HG02763 (cell line): ENCODE results near the gene LIPA.
"Not testable (repeated sequence)": the region's sequence is repeated elsewhere in the genome, so short reads cannot be mapped to it uniquely, and the experiment has no call there.

Experiments
- ATAC-seq: cut with Tn5 transposase; IDR thresholded peaks from one replicate; pipeline ENCODE4 v1.9.1; 2021; ENCODE audit warnings: mild to moderate bottlenecking, moderate library complexity; ENCODE audit not compliant: unreplicated experiment

LIPA gene

GRCh38 chr10:89271532-89271931, 20.0 kb upstream of the LIPA start:
- no peak for ATAC-seq

DNA sequence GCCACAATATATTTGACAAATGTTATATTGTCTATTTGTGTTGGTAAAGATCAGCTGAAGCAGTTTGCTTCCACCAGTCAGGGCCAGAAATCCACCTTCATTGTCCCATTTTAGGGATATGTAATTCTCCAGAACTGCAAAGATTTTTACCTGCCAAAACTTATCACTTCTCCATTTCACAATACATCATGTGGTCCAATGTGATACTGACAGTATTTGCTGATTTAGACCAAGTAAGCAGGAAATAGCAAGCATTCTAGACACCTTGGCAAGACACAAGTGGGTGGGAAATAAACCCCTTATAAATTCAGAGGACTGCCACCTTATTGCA, 18.5 kb upstream of the LIPA start:
- no peak for ATAC-seq

DNA sequence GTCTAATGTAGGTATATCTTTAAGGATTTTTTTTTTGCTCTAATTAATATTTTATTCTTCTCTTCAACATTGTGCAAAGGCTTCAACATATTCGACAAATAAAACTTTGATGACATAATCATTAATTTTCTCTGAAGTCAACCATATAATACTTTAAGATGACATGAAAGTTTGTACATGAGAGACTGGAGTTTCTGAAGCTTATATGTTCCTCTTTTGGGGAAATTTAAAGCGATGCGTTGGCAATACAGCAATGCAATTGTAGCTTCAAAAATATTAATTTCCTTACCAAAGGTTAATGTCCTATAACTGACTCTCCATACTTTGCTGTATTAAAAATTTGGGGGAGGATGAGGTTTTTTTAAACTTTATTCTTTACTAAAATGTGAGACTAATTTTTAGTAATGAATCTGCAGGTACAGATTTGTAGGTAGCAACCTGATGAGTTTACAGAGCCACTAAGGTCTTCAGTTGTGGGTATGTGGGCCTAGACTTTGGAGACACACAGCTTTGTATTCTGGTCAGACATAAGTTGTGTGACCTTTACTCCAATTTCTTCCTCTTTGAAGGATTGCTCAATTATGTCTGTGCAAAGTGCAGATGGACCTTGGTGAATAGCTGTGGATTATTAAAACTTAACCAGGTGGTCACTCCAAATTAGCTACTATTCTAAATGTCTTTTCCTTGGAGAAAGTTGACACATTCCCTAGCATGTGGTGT, 18.0 kb upstream of the LIPA start:
- no peak for ATAC-seq

- no peak for ATAC-seq
Measured at GRCh38 chr10:89266721-89267453, 15.3 kb upstream of the LIPA start.

GRCh38 chr10:89263531-89263930, 12.0 kb upstream of the LIPA start:
- no peak for ATAC-seq

DNA sequence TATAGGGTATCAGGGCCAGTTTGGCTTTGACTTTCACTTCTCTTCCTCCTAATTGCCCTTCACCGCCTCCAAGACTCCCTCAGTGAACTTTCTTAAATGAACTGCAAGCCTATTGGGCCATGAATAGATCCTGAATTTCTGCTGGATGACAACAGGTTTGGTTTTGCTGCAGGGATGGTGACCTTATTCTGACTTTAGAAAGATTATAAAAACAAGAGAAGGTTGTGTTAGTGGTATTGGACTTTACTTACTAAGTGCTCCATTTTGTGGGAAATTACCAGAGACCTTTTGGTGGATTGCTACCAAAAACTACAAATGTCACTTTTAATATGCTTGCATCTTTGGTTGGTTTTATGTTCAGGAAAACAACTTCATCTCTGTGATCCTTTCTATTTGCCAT, 11.5 kb upstream of the LIPA start:
- no peak for ATAC-seq

- ATAC-seq = no peak
Measured at GRCh38 chr10:89262086-89263051, 10.8 kb upstream of the LIPA start.

- no peak for ATAC-seq
Measured at GRCh38 chr10:89258881-89259280, 7.3 kb upstream of the LIPA start.

DNA sequence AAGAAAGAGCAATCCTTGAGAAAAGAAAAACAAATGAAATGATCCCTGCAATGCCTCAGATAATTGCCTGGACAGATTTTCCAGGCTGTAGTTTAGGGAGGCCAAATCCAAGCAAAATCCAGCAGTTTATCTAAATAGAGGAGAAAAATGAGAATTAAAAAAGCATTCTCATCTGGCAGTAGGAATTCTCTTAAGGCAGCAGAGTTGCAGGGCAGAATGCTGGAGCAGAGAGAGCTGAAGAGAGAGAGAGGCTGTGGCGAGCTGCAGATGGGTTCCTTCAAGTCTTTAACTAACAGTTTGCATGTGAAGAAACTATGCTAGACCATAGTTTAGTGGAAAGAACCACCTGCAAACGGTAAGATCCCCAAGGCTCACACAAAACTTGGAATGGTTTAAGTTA, 6.0 kb upstream of the LIPA start:
- ATAC-seq = no peak

DNA sequence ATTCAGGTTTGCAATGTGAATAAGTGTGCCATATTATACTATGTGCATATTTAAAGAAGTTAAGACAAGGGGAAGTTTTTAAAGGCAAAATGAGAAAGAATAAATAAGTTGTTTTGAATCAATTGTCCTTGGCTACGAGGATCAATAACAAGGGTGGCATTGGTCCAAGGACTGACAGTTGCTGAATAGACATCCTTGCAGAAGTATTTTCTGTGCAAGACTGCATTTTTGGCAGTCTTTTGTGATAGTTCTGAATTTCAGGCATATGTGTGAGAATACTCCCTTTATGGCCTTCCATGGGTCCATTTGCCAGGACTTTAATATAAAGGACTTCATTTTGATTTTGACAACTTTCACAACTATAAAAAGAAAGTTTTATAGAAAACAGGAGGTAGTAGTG, 5.4 kb upstream of the LIPA start:
- ATAC-seq = no peak

DNA sequence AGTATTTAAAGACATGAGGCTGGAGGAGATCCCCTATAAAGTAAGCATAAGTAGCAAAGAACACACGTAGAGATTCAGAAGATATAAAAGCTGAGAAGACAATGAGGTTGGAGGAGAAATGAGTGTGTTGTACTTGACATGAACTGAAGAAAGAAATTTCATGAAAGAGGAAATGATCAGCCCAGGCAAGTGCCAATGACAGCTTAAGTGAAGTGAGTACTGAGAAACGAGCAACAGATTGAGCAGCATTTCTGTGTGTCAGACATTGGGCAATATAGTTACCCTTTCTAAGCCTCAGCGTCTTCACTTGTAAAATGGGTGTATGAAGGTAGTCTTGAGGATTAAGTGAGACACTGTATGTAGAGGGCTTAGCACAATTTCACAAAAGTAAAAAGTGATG, 4.8 kb upstream of the LIPA start:
- ATAC-seq = no peak

GRCh38 chr10:89255793-89256192, 4.2 kb upstream of the LIPA start:
- ATAC-seq = no peak

DNA sequence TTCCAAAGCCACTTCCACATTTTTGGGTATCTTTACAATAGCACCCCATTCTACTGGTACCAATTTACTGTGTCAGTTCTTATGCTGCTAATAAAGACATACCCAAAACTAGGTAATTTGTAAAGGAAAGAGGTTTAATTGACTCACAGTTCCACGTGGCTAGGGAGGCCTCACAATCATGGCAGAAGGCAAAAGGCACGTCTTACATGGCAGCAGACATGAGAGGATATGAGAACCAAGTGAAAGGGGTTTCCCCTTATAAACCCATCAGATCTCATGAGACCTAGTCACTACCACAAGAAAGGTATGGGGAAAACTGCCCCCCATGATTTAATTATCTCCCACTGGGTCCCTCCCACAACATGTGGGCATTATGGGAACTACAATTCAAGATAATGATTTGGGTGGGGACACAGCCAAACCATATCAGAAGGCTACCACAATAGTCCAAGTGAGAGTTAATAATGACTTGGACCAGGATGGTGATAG, 3.6 kb upstream of the LIPA start:
- ATAC-seq = not testable (repeated sequence)

DNA sequence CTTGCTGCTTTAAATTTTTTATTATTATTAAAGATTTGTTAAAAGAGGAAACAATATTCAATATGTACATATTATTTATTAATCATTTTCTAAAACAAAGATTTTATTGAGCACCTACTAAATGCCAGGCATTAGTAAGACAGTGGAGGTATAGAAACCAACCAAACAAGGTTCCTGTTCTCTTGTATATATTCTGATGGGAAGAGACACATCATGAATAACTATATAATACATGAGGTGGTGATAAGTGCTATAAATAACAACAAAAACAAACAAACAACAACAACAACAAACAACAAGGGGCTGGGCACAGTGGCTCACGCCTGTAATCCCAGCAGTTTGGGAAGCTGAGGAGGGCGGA, 630 bp upstream of the LIPA start:
- ATAC-seq = no peak

DNA sequence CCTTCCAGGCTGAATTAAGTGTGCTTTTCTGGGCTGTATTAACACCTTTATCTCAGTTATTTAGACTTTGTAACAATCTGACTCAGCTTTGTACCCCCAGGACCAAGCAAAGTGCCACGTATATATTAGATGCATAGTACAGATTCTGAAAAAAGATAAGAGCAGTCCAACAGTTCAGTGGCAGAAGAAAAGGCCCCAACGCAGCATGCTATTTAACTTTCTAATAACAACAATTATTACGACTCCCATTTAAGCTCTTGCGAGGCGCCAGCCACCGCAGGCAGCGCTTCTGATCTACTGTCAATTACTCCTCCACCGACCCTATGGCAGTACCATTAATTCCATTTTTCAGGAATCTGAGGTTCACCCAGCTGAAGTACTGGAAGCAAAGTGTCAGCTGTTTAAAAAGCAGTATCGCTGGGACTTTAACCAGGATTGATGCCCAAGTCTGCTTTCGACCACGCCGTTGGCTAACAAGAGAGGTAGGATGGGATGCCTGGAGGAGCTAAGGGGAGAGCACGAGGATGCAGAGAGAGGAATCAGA, 638 bp downstream of the LIPA start:
- ATAC-seq = no peak

DNA sequence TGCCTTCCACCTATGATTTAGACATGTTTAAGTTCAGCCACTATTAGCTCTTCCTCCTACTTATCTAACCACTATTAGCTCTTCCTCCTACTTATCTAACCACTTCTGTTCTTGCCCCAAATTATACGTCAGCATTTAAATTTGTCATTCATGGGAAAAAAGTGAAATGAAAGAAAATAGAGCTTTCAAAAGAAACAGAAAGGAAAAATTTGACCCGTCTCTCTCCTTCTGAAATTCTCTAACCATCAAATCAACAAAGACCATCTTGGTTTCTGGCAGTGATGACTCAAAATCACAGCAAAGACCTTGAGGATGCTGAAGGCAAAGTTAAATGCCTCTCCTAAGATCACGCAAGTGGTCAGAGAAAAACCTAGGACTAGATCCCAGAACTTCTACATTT, 2.6 kb downstream of the LIPA start:
- no peak for ATAC-seq

GRCh38 chr10:89247623-89248022, 4.0 kb downstream of the LIPA start:
- not testable (repeated sequence) for ATAC-seq

DNA sequence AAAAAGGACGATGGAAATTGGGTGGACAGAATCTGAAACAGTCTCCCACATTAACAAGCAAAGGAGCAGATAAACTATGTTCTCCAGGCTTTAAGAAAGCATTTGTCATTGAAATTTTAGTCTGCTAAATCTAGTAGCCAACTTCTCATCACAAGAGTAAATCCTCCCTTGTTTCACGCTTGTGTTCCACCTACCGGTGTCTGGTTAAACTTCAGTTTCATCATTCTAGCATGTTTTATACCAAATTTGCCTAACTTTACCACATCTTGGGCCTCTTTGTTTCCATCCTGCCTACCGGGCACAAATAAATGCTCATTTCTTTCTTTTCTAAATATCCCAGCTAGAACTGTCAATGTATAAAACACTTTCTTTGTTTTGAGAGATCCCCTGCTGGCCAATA, 5.8 kb downstream of the LIPA start:
- ATAC-seq = no peak

DNA sequence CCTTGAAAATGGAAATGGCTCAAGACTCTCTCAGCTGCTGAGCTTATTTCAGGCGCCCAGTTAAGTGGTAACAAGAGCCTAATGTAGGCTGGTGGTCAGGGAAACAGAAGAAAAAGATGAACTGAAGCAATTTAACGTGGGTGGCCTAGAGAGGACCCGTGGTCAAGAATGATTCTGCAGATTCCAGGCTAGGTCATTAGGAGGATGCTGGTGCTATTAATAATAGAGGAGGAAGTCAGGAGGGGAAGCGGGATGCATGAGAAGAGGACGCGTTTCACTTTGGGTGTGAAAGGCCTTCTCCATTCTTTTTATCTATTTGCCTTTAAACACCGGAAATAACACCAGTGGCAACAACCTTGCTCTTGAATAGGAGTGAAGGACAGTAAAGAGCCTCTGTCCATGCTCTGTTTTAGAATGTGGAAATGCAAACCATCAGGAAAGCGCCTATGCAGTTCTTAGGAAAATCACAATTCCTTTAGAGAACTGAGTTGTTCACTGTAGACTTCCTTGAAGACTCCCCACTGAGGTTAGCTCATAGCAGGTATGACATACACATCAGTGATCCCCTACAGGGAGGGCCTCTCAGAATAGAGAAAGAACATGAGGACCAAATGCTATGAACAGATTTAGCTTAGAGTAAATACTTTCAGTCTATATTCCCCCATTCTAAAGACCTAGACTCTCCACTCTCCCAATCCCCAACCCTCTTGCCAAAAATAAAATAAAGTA, 8.6 kb downstream of the LIPA start:
- no peak for ATAC-seq

DNA sequence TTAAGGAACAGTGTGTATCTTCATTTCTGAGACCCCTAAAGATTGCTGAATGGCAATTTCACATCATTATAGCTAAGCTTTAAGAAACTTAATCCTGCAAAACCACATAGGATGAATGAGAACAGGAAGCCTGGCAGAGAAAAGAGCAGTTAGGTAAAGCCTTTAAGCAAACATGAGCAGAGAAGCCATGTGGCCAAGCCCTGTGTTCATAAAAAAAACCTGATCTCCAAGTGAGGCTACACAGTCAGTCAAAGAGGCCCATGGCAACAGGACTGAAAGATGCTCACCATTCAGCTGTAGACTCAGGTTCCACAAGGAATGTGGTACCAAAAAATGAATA, 9.3 kb downstream of the LIPA start:
- ATAC-seq = no peak
